ENCODE measurements around the gene CRLF1.

CRLF1 gene

GRCh38 chr19:18543814-18544475 is 62.7 kb downstream of the CRLF1 start:
- DNase-seq: peak; percentile 73

Measured in fibroblast of skin of right biceps (primary cell).